ENCODE measurements around the gene EXOSC1. TPM values are rescaled to one million over a fixed set of nuclear protein-coding genes. Genes with fewer than 3 reads are reported as not detected.
A peak's percentile ranks its signal among the peaks of the same experiment; 100 is the strongest.

Gene EXOSC1
- total and polyA plus RNA-seq, 2 of the 13 experiments (the other 11 are each of a cell fraction or from before 2014, with no cell fraction given), result 36.3 to 39.9 TPM

- TF ChIP-seq, protein P1, sequence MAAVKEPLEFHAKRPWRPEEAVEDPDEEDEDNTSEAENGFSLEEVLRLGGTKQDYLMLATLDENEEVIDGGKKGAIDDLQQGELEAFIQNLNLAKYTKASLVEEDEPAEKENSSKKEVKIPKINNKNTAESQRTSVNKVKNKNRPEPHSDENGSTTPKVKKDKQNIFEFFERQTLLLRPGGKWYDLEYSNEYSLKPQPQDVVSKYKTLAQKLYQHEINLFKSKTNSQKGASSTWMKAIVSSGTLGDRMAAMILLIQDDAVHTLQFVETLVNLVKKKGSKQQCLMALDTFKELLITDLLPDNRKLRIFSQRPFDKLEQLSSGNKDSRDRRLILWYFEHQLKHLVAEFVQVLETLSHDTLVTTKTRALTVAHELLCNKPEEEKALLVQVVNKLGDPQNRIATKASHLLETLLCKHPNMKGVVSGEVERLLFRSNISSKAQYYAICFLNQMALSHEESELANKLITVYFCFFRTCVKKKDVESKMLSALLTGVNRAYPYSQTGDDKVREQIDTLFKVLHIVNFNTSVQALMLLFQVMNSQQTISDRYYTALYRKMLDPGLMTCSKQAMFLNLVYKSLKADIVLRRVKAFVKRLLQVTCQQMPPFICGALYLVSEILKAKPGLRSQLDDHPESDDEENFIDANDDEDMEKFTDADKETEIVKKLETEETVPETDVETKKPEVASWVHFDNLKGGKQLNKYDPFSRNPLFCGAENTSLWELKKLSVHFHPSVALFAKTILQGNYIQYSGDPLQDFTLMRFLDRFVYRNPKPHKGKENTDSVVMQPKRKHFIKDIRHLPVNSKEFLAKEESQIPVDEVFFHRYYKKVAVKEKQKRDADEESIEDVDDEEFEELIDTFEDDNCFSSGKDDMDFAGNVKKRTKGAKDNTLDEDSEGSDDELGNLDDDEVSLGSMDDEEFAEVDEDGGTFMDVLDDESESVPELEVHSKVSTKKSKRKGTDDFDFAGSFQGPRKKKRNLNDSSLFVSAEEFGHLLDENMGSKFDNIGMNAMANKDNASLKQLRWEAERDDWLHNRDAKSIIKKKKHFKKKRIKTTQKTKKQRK (IDR thresholded peaks at IDR 0.05; ENCODE audit: low read length), result no peak
- peak; percentile 95; the same call in 1 of the 3 replicates for TF ChIP-seq MXI1 (IDR thresholded peaks at IDR 0.05; ENCODE audit: borderline replicate concordance, low read depth, low read length)
- TF ChIP-seq YEATS2 (CRISPR knock-in tag; IDR thresholded peaks at IDR 0.05; ENCODE audit: borderline replicate concordance), result peak; percentile 69; the same call in 1 of the 2 replicates
- TF ChIP-seq ONECUT2 (CRISPR knock-in tag; IDR thresholded peaks at IDR 0.05), result no peak
- no peak for TF ChIP-seq ZC3H13 (CRISPR knock-in tag; IDR thresholded peaks at IDR 0.05)
- no peak for TF ChIP-seq ZKSCAN1 (IDR thresholded peaks at IDR 0.05; ENCODE audit: low read length)
- no peak for TF ChIP-seq SMAD1 (CRISPR knock-in tag; IDR thresholded peaks at IDR 0.05; ENCODE audit: borderline replicate concordance, low read depth)
- no peak for TF ChIP-seq MAF1 (CRISPR knock-in tag; IDR thresholded peaks at IDR 0.05; ENCODE audit: borderline replicate concordance)
- 0 out of 2 replicates have a peak, but pooled peaks have one; percentile 27 for TF ChIP-seq REPIN1 (CRISPR knock-in tag; IDR thresholded peaks at IDR 0.05; ENCODE audit: borderline replicate concordance, low read depth)
- no peak for TF ChIP-seq NFE2L1 (CRISPR knock-in tag; IDR thresholded peaks at IDR 0.05; ENCODE audit: borderline replicate concordance)
- TF ChIP-seq REXO4 (CRISPR knock-in tag; IDR thresholded peaks at IDR 0.05; ENCODE audit: borderline replicate concordance), result no peak
- no peak; the same call in 1 of the 2 replicates for TF ChIP-seq ZNF572 (CRISPR knock-in tag; IDR thresholded peaks at IDR 0.05)
- TF ChIP-seq ZNF543 (CRISPR knock-in tag; IDR thresholded peaks at IDR 0.05), result no peak; the same call in 1 of the 2 replicates
- TF ChIP-seq ZNF337 (CRISPR knock-in tag; IDR thresholded peaks at IDR 0.05; ENCODE audit: borderline replicate concordance, low read depth), result no peak
- no peak for TF ChIP-seq TEF (CRISPR knock-in tag; IDR thresholded peaks at IDR 0.05)
- TF ChIP-seq, protein P2, sequence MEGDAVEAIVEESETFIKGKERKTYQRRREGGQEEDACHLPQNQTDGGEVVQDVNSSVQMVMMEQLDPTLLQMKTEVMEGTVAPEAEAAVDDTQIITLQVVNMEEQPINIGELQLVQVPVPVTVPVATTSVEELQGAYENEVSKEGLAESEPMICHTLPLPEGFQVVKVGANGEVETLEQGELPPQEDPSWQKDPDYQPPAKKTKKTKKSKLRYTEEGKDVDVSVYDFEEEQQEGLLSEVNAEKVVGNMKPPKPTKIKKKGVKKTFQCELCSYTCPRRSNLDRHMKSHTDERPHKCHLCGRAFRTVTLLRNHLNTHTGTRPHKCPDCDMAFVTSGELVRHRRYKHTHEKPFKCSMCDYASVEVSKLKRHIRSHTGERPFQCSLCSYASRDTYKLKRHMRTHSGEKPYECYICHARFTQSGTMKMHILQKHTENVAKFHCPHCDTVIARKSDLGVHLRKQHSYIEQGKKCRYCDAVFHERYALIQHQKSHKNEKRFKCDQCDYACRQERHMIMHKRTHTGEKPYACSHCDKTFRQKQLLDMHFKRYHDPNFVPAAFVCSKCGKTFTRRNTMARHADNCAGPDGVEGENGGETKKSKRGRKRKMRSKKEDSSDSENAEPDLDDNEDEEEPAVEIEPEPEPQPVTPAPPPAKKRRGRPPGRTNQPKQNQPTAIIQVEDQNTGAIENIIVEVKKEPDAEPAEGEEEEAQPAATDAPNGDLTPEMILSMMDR (CRISPR knock-in tag; IDR thresholded peaks at IDR 0.05), result peak; percentile 42
- no peak for TF ChIP-seq NFIC (IDR thresholded peaks at IDR 0.05; ENCODE audit: low read length)
- TF ChIP-seq ZSCAN9 (CRISPR knock-in tag; IDR thresholded peaks at IDR 0.05; ENCODE audit: borderline replicate concordance), result 0 out of 2 replicates have a peak, but pooled peaks have one; percentile 12
- no peak for TF ChIP-seq NAIF1 (CRISPR knock-in tag; IDR thresholded peaks at IDR 0.05; ENCODE audit: borderline replicate concordance)
- TF ChIP-seq SALL2 (CRISPR knock-in tag; IDR thresholded peaks at IDR 0.05), result peak; percentile 59; the same call in 1 of the 2 replicates
- no peak for TF ChIP-seq ZNF431 (CRISPR knock-in tag; IDR thresholded peaks at IDR 0.05; ENCODE audit: borderline replicate concordance, low read depth)
- peak; percentile 73; the same call in 1 of the 2 replicates for TF ChIP-seq TGIF2 (CRISPR knock-in tag; IDR thresholded peaks at IDR 0.05)
- TF ChIP-seq BHLHE40 (IDR thresholded peaks at IDR 0.05; ENCODE audit: low read length), result no peak
Observed at GRCh38 chr10:97445722-97446639, at the start of gene EXOSC1, which contains the start of gene ZDHHC16 (continued).

Data from HepG2 (cell line).